ENCODE data around the gene S100A14. TPM values are rescaled to one million over a fixed set of nuclear protein-coding genes. Genes with fewer than 3 reads are reported as not detected.
A peak's percentile ranks its signal among the peaks of the same experiment; 100 is the strongest.

S100A14 gene
- total and polyA plus RNA-seq, 9 of the 15 experiments (the other 6 are each of a cell fraction or from before 2014, with no cell fraction given): 0.10 to 0.64 (median 0.24) TPM; not detected in 3

DNA sequence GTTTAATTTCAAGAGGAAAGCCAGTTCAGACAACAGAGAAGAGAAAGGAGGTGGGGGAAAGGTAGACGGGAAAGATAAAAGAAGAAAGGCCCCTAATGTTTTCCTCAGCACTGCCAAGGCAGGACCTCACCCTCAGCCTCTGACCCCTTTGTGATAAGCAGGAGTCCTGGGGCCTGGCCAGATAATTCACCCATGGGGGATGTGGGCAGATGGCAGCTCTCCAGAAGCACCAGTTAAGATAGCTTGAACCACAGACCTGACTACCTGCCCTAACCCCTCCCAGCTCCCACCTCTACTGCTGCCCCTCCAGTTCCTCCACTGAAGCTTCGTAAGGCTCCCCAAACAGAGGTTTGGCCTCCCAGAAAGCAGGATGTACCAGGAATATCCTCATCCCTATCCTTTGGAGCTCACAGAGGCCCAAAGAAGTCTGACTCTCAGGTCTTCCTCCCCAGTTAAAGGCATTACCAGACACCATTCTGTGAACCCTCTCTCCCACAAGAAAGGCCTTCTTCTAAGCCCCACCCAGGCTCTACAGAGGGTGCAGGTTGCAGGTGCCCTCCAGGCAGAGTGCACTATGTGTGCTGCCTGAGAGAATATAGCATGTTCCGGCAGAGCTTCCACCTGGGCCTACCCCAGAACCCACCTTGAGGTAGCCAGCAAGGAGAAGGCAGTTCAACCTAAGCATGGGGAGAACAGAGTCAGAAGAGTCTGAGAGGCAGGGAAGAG is 33.2 kb upstream of the S100A14 start (continued):
- TF ChIP-seq, protein P1, sequence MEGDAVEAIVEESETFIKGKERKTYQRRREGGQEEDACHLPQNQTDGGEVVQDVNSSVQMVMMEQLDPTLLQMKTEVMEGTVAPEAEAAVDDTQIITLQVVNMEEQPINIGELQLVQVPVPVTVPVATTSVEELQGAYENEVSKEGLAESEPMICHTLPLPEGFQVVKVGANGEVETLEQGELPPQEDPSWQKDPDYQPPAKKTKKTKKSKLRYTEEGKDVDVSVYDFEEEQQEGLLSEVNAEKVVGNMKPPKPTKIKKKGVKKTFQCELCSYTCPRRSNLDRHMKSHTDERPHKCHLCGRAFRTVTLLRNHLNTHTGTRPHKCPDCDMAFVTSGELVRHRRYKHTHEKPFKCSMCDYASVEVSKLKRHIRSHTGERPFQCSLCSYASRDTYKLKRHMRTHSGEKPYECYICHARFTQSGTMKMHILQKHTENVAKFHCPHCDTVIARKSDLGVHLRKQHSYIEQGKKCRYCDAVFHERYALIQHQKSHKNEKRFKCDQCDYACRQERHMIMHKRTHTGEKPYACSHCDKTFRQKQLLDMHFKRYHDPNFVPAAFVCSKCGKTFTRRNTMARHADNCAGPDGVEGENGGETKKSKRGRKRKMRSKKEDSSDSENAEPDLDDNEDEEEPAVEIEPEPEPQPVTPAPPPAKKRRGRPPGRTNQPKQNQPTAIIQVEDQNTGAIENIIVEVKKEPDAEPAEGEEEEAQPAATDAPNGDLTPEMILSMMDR (IDR thresholded peaks at IDR 0.05 in 2 of 3, conservative IDR thresholded peaks at IDR 0.05 in 1 of 3; ENCODE audit: insufficient read depth in 2 of 3, low read depth in 1 of 3, low read length in 3 of 3): no peak
- TF ChIP-seq, protein P2, sequence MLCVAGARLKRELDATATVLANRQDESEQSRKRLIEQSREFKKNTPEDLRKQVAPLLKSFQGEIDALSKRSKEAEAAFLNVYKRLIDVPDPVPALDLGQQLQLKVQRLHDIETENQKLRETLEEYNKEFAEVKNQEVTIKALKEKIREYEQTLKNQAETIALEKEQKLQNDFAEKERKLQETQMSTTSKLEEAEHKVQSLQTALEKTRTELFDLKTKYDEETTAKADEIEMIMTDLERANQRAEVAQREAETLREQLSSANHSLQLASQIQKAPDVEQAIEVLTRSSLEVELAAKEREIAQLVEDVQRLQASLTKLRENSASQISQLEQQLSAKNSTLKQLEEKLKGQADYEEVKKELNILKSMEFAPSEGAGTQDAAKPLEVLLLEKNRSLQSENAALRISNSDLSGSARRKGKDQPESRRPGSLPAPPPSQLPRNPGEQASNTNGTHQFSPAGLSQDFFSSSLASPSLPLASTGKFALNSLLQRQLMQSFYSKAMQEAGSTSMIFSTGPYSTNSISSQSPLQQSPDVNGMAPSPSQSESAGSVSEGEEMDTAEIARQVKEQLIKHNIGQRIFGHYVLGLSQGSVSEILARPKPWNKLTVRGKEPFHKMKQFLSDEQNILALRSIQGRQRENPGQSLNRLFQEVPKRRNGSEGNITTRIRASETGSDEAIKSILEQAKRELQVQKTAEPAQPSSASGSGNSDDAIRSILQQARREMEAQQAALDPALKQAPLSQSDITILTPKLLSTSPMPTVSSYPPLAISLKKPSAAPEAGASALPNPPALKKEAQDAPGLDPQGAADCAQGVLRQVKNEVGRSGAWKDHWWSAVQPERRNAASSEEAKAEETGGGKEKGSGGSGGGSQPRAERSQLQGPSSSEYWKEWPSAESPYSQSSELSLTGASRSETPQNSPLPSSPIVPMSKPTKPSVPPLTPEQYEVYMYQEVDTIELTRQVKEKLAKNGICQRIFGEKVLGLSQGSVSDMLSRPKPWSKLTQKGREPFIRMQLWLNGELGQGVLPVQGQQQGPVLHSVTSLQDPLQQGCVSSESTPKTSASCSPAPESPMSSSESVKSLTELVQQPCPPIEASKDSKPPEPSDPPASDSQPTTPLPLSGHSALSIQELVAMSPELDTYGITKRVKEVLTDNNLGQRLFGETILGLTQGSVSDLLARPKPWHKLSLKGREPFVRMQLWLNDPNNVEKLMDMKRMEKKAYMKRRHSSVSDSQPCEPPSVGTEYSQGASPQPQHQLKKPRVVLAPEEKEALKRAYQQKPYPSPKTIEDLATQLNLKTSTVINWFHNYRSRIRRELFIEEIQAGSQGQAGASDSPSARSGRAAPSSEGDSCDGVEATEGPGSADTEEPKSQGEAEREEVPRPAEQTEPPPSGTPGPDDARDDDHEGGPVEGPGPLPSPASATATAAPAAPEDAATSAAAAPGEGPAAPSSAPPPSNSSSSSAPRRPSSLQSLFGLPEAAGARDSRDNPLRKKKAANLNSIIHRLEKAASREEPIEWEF (CRISPR knock-in tag; IDR thresholded peaks at IDR 0.05): no peak
- TF ChIP-seq ARID1B (IDR thresholded peaks at IDR 0.05) (peak; percentile 50), CBFA2T2 (conservative IDR thresholded peaks at IDR 0.05) (peak; percentile 69), CBFA2T3 (IDR thresholded peaks at IDR 0.05) (peak; percentile 82), ZBED1 (IDR thresholded peaks at IDR 0.05) (no peak), YY1 (IDR thresholded peaks at IDR 0.05; ENCODE audit: borderline replicate concordance in 1 of 3, control insufficient read depth in 1 of 3, extremely low read depth in 1 of 3, insufficient read depth in 3 of 3, insufficient read length in 1 of 3, insufficient replicate concordance in 2 of 3, low read depth in 1 of 3, low read length in 2 of 3) (no peak), ZNF785 (CRISPR knock-in tag; IDR thresholded peaks at IDR 0.05) (no peak)
- TF ChIP-seq, protein P3, sequence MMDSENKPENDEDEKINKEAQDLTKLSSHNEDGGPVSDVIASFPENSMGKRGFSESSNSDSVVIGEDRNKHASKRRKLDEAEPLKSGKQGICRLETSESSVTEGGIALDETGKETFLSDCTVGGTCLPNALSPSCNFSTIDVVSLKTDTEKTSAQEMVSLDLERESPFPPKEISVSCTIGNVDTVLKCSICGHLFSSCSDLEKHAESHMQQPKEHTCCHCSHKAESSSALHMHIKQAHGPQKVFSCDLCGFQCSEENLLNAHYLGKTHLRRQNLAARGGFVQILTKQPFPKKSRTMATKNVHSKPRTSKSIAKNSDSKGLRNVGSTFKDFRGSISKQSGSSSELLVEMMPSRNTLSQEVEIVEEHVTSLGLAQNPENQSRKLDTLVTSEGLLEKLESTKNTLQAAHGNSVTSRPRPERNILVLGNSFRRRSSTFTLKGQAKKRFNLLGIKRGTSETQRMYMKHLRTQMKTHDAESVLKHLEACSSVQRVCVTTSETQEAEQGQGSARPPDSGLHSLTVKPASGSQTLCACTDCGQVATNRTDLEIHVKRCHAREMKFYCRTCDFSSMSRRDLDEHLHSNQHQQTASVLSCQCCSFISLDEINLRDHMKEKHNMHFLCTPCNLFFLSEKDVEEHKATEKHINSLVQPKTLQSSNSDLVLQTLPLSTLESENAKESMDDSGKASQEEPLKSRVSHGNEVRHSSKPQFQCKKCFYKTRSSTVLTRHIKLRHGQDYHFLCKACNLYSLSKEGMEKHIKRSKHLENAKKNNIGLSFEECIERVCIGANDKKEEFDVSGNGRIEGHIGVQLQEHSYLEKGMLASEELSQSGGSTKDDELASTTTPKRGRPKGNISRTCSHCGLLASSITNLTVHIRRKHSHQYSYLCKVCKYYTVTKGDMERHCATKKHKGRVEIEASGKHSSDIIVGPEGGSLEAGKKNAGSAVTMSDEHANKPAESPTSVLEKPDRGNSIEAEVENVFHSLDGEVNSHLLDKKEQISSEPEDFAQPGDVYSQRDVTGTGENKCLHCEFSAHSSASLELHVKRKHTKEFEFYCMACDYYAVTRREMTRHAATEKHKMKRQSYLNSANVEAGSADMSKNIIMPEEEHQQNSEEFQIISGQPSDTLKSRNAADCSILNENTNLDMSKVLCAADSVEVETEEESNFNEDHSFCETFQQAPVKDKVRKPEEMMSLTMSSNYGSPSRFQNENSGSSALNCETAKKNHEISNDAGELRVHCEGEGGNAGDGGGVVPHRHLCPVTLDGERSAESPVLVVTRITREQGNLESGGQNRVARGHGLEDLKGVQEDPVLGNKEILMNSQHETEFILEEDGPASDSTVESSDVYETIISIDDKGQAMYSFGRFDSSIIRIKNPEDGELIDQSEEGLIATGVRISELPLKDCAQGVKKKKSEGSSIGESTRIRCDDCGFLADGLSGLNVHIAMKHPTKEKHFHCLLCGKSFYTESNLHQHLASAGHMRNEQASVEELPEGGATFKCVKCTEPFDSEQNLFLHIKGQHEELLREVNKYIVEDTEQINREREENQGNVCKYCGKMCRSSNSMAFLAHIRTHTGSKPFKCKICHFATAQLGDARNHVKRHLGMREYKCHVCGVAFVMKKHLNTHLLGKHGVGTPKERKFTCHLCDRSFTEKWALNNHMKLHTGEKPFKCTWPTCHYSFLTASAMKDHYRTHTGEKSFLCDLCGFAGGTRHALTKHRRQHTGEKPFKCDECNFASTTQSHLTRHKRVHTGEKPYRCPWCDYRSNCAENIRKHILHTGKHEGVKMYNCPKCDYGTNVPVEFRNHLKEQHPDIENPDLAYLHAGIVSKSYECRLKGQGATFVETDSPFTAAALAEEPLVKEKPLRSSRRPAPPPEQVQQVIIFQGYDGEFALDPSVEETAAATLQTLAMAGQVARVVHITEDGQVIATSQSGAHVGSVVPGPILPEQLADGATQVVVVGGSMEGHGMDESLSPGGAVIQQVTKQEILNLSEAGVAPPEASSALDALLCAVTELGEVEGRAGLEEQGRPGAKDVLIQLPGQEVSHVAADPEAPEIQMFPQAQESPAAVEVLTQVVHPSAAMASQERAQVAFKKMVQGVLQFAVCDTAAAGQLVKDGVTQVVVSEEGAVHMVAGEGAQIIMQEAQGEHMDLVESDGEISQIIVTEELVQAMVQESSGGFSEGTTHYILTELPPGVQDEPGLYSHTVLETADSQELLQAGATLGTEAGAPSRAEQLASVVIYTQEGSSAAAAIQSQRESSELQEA (IDR thresholded peaks at IDR 0.05; ENCODE audit: low read depth): no peak

Data from K562 (cell line).